HCT116 (cell line): ENCODE measurements around the gene PDIA2. TPM values are rescaled to one million over a fixed set of nuclear protein-coding genes. Genes with fewer than 3 reads are reported as not detected.

Experiments used
- ATAC-seq: fragments of 200-7000 bp; cut with Tn5 transposase; 2 replicates; pipeline ENCODE4 v1.9.1; 2020; ENCODE audit warnings: mild to moderate bottlenecking, moderate library complexity
- BruUV-seq: library from RNA; stranded (reverse); fragments of 400-500 nt; replicated peaks from 2 replicates; lab custom pipeline; 2021; lab: Mats Ljungman, UMichigan
- CTCF ChIA-PET: fragments of 300-600 bp; sonication (Branson Sonifier 250); formaldehyde crosslinking; loops from one replicate; lab custom pipeline; 2021; ENCODE audit warnings: antibody characterized with exemption; lab: Charles Lee
- POLR2A ChIA-PET: fragments of 300-600, 350-600 bp; sonication (Branson Sonifier 250); formaldehyde crosslinking; loops from one replicate; lab custom pipeline; 2021; ENCODE audit warnings: antibody characterized with exemption; lab: Charles Lee
- RAD21 ChIA-PET, 2 experiments: fragments of 300-600 bp; sonication (Branson Sonifier 250); formaldehyde crosslinking; loops; one replicate each; lab custom pipeline; 2023; ENCODE audit warnings: low total read pairs in 2 of 2; ENCODE audit not compliant: uncharacterized antibody in 2 of 2, unreplicated experiment in 2 of 2, low non-redundant PET in 1 of 2; lab: Charles Lee
- DNase-seq: peaks from one replicate; pipeline ENCODE4 v3.0.0-alpha.2; 2010; ENCODE audit warnings: low read depth, low spot score
- H2AFZ ChIP-seq: fragments of 200-600 bp; shearing (Covaris generic), sonication (generic); 2 replicates; pipeline ENCODE4 v1.6.1; 2017; ENCODE audit warnings: low read depth, mixed run types, mixed read lengths, antibody characterized with exemption, low read length; ENCODE audit not compliant: poor library complexity, severe bottlenecking
- H3K27ac ChIP-seq: 2 replicates; pipeline ENCODE4 v1.5.1; 2012; ENCODE audit warnings: low read depth, low read length
- H3K27me3 ChIP-seq: fragments of 200-600 bp; sonication (generic); 2 replicates; pipeline ENCODE4 v1.6.1; 2016; ENCODE audit warnings: mixed run types, low read length, mixed read lengths; ENCODE audit not compliant: insufficient read depth
- H3K36me3 ChIP-seq, 2 experiments: fragments of 200-500 bp in 1 of 2; fragments of 200-600 bp in 1 of 2; sonication (Bioruptor generic) in 1 of 2; sonication (generic) in 1 of 2; 2 replicates each; pipeline versions ENCODE4 v1.5.1 to v1.6.1; 2014 to 2016; ENCODE audit warnings: low read length in 2 of 2, inconsistent platforms in 1 of 2, mixed read lengths in 1 of 2, mixed run types in 1 of 2; ENCODE audit not compliant: insufficient read depth in 2 of 2, control insufficient read depth in 1 of 2
- H3K4me1 ChIP-seq, 2 experiments: fragments of 200-600 bp in 1 of 2; sonication (generic) in 1 of 2; 2 replicates each; pipeline versions ENCODE4 v1.5.1 to v1.6.1; 2012 to 2017; ENCODE audit warnings: low read length in 2 of 2, inconsistent platforms in 1 of 2, mild to moderate bottlenecking in 1 of 2, mixed read lengths in 1 of 2, mixed run types in 1 of 2, moderate library complexity in 1 of 2; ENCODE audit not compliant: insufficient read depth in 2 of 2, control insufficient read depth in 1 of 2
- H3K4me2 ChIP-seq: fragments of 200-600 bp; sonication (generic); 2 replicates; pipeline ENCODE4 v1.6.1; 2017; ENCODE audit warnings: mixed run types, low read length, mixed read lengths
- H3K4me3 ChIP-seq, 2 experiments: fragments of 200-600 bp in 1 of 2; sonication (generic) in 1 of 2; replicated peaks in 1 of 2; 2 replicates each; pipeline ENCODE4 v1.5.1; 2011 to 2016; ENCODE audit warnings: low read length in 2 of 2, control low read depth in 1 of 2, low read depth in 1 of 2, mild to moderate bottlenecking in 1 of 2, mixed read lengths in 1 of 2, mixed run types in 1 of 2
- H3K79me2 ChIP-seq: fragments of 200-600 bp; sonication (generic); 2 replicates; pipeline ENCODE4 v1.6.1; 2017; ENCODE audit warnings: mild to moderate bottlenecking, mixed run types, low read length, moderate library complexity, mixed read lengths; ENCODE audit not compliant: insufficient read depth
- H3K9ac ChIP-seq: fragments of 200-600 bp; sonication (generic); 2 replicates; pipeline ENCODE4 v1.6.1; 2016; ENCODE audit warnings: low read length, mixed read lengths
- H3K9me2 ChIP-seq: fragments of 200-600 bp; sonication (generic), shearing (Covaris generic); 2 replicates; pipeline ENCODE4 v1.6.1; 2017; ENCODE audit warnings: mixed run types, mild to moderate bottlenecking, moderate library complexity; ENCODE audit not compliant: insufficient read depth
- H3K9me3 ChIP-seq, 2 experiments: fragments of 200-500 bp in 1 of 2; fragments of 200-600 bp in 1 of 2; sonication (Bioruptor generic) in 1 of 2; sonication (generic) in 1 of 2; 2 replicates each; pipeline ENCODE4 v1.6.1; 2014 to 2017; ENCODE audit warnings: low read length in 2 of 2, mixed read lengths in 2 of 2, inconsistent platforms in 1 of 2, low read depth in 1 of 2, mild to moderate bottlenecking in 1 of 2, mixed run types in 1 of 2, moderate library complexity in 1 of 2; ENCODE audit not compliant: control insufficient read depth in 1 of 2, insufficient read depth in 1 of 2
- H4K20me1 ChIP-seq: fragments of 200-600 bp; sonication (generic), shearing (Covaris generic); 2 replicates; pipeline ENCODE4 v1.6.1; 2017; ENCODE audit warnings: mixed run types, mild to moderate bottlenecking, moderate library complexity; ENCODE audit not compliant: insufficient read depth
- CEBPB ChIP-seq: IDR thresholded peaks from 2 replicates; pipeline ENCODE4 v1.6.1; 2012; ENCODE audit warnings: low read depth
- ELF1 ChIP-seq: IDR thresholded peaks from 2 replicates; pipeline ENCODE4 v1.6.1; 2012; ENCODE audit warnings: low read depth, borderline replicate concordance
- FOSL1 ChIP-seq: IDR thresholded peaks from 2 replicates; pipeline ENCODE4 v1.6.1; 2012; ENCODE audit warnings: low read depth
- RAD21 ChIP-seq: IDR thresholded peaks from 2 replicates; pipeline ENCODE4 v1.6.1; 2012; ENCODE audit warnings: low read depth, mild to moderate bottlenecking
- SIN3A ChIP-seq: IDR thresholded peaks from 2 replicates; pipeline ENCODE4 v1.6.1; 2012; ENCODE audit warnings: low read depth
- SRF ChIP-seq: IDR thresholded peaks from 2 replicates; pipeline ENCODE4 v1.6.1; 2012; ENCODE audit warnings: low read depth
- TCF7L2 ChIP-seq: IDR thresholded peaks from 2 replicates; pipeline ENCODE4 v1.7.0; 2011; ENCODE audit warnings: borderline replicate concordance, inconsistent platforms; ENCODE audit not compliant: insufficient read depth, insufficient read length; ENCODE audit errors: extremely low read depth
- YY1 ChIP-seq: IDR thresholded peaks from 2 replicates; pipeline ENCODE4 v1.6.1; 2011; ENCODE audit warnings: low read length, low read depth, moderate library complexity, mild to moderate bottlenecking; ENCODE audit not compliant: insufficient replicate concordance; ENCODE audit errors: extremely low read depth
- ZFX ChIP-seq: fragments of 450-650 bp; IDR thresholded peaks from 2 replicates; pipeline ENCODE4 v1.6.1; 2017
- intact Hi-C: fragments of 100-400 bp; cut with micrococcal nuclease; formaldehyde crosslinking; loops from 2 replicates; pipeline ENCODE4 v1.10.0; 2022
- total RNA-seq: library from RNA; stranded (reverse); gene quantifications from one replicate; pipeline ENCODE4 v1.2.1, GENCODE V29; 2021; ENCODE audit not compliant: unreplicated experiment
- TF ChIP-seq, protein P1 (sequence below): IDR thresholded peaks from 2 replicates; pipeline ENCODE4 v1.6.1; 2012; ENCODE audit warnings: low read depth
- TF ChIP-seq, protein P2 (sequence below): IDR thresholded peaks from 2 replicates; pipeline ENCODE4 v1.6.1; 2012

The PDIA2 gene
- total RNA-seq, 1 experiment from 2014 or later = 0.93 TPM

DNA sequence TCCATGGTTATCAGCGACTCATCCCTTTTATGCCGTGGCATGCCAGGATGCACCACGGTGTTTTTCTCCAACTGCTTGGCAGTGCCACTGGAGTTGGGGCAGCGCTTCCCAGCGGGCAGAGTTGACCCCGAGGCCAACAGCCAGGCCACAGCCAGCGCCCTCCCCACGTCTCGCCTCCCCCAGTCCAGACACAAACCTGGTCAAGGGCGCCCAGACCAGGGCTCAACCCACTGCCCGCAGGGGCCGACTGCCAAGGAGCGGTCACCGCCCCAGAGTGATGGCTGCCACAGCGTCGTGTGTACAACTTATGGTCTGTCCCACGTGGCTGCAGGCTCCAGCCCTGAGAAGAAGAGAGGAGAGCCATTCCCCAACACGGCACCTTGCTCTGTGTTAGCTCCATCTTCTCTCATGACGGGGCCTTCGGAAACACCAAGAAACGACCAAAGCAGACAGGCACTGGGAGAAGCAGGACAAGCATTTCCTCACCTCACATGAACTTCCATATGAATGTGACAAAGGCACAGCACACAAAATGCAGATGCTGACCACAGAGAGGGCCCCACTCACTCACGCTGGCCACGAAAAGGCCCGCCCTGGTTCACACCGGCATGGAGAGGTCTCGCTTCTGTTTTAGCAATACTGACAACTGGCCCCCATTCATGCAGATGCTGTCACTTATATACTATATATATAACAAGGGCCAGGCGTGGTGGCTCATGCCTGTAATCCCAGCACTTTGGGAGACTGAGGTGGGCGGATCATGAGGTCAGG lies 42.6 kb downstream of the PDIA2 start:
- Histone ChIP-seq H3K36me3 (no peaks in the 10 kb centered on the region), H2AFZ (no peak overlapping the region), H3K79me2 (peaks cover 27% of the 10 kb centered on the region; the same call in 1 of the 2 replicates), H3K27ac (no peak overlapping the region), H3K27me3 (no peaks in the 10 kb centered on the region), H3K4me1 (peaks cover 18 to 32% of the 10 kb centered on the region in 2 experiments)
- DNase-seq = no peak
- ChIA-PET POLR2A (no interaction called here), CTCF (interaction anchor here (1.0 kb wide), 1 partner anchor 27 kb away, joined by 3 read pairs; no protein-coding TSS in a partner anchor)
- BruUV-seq = no TSS peak
- intact Hi-C loops = no loop called here
- no peak for TF ChIP-seq CEBPB
- TF ChIP-seq, protein P1, sequence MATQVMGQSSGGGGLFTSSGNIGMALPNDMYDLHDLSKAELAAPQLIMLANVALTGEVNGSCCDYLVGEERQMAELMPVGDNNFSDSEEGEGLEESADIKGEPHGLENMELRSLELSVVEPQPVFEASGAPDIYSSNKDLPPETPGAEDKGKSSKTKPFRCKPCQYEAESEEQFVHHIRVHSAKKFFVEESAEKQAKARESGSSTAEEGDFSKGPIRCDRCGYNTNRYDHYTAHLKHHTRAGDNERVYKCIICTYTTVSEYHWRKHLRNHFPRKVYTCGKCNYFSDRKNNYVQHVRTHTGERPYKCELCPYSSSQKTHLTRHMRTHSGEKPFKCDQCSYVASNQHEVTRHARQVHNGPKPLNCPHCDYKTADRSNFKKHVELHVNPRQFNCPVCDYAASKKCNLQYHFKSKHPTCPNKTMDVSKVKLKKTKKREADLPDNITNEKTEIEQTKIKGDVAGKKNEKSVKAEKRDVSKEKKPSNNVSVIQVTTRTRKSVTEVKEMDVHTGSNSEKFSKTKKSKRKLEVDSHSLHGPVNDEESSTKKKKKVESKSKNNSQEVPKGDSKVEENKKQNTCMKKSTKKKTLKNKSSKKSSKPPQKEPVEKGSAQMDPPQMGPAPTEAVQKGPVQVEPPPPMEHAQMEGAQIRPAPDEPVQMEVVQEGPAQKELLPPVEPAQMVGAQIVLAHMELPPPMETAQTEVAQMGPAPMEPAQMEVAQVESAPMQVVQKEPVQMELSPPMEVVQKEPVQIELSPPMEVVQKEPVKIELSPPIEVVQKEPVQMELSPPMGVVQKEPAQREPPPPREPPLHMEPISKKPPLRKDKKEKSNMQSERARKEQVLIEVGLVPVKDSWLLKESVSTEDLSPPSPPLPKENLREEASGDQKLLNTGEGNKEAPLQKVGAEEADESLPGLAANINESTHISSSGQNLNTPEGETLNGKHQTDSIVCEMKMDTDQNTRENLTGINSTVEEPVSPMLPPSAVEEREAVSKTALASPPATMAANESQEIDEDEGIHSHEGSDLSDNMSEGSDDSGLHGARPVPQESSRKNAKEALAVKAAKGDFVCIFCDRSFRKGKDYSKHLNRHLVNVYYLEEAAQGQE = no peak
- no peak for TF ChIP-seq RAD21
- no peak for TF ChIP-seq FOSL1
- TF ChIP-seq ELF1 = no peak
- TF ChIP-seq, protein P2, sequence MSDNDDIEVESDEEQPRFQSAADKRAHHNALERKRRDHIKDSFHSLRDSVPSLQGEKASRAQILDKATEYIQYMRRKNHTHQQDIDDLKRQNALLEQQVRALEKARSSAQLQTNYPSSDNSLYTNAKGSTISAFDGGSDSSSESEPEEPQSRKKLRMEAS = no peak
- no peak for TF ChIP-seq TCF7L2
- no peak for TF ChIP-seq ZFX
- no peak for TF ChIP-seq YY1
- no peak for TF ChIP-seq SIN3A
- TF ChIP-seq SRF = no peak
- TF ChIP-seq, all 23 proteins: peak for 0
- Histone ChIP-seq H3K9ac (no peak overlapping the region), H3K9me3 (no peaks in the 10 kb centered on the region), H3K4me2 (no peak overlapping the region), H4K20me1 (no peaks in the 10 kb centered on the region), H3K4me3 (no peak overlapping the region), H3K9me2 (no peaks in the 10 kb centered on the region)
- ATAC-seq = no peak
- RAD21 ChIA-PET = no interaction called here
